PC-3 (cell line): ENCODE data around the gene ZNF2. TPM values are rescaled to one million over a fixed set of nuclear protein-coding genes. Genes with fewer than 3 reads are reported as not detected.
A peak's percentile ranks its signal among the peaks of the same experiment; 100 is the strongest.

Experiments used
- ATAC-seq: fragments of 200-7000 bp; cut with Tn5 transposase; 2 replicates; pipeline ENCODE4 v1.9.1; 2020; ENCODE audit warnings: mild to moderate bottlenecking, moderate library complexity
- BruUV-seq: library from RNA; stranded (reverse); fragments of 400-500 nt; replicated peaks from 2 replicates; lab custom pipeline; 2021; lab: Mats Ljungman, UMichigan
- CTCF ChIA-PET: fragments of 300-600 bp; sonication (Branson Sonifier 250); formaldehyde crosslinking; loops from one replicate; lab custom pipeline; 2022; ENCODE audit warnings: antibody characterized with exemption; lab: Charles Lee
- POLR2A ChIA-PET: fragments of 300-600 bp; sonication (Branson Sonifier 250); formaldehyde crosslinking; loops from one replicate; lab custom pipeline; 2022; ENCODE audit warnings: antibody characterized with exemption; ENCODE audit not compliant: unreplicated experiment; lab: Charles Lee
- DNase-seq: peaks from one replicate; pipeline ENCODE4 v3.0.0-alpha.2; 2015
- H2AFZ ChIP-seq: fragments of 300-600 bp; sonication (generic); 2 replicates; pipeline ENCODE4 v1.6.0; 2016; ENCODE audit warnings: antibody characterized with exemption, low read length
- H3F3A ChIP-seq: fragments of 300-600 bp; sonication (generic); one replicate; pipeline ENCODE4 v1.6.0; 2017; ENCODE audit warnings: antibody characterized with exemption, low read length, control low read depth, mild to moderate bottlenecking; ENCODE audit not compliant: unreplicated experiment
- H3K27ac ChIP-seq: fragments of 300-600 bp; sonication (generic); 2 replicates; pipeline ENCODE4 v1.5.1; 2016; ENCODE audit warnings: mild to moderate bottlenecking, low read length
- H3K27me3 ChIP-seq: fragments of 300-600 bp; sonication (generic); 2 replicates; pipeline ENCODE4 v1.6.1; 2016; ENCODE audit warnings: low read length, mixed read lengths
- H3K36me3 ChIP-seq: fragments of 300-600 bp; sonication (generic); 2 replicates; pipeline ENCODE4 v1.6.1; 2016; ENCODE audit warnings: low read depth, mixed run types, low read length, mixed read lengths
- H3K4me1 ChIP-seq: fragments of 300-600 bp; sonication (generic); 2 replicates; pipeline ENCODE4 v1.5.1; 2016; ENCODE audit warnings: low read length; ENCODE audit not compliant: insufficient read depth
- H3K4me2 ChIP-seq: fragments of 300-600 bp; sonication (generic); 2 replicates; pipeline ENCODE4 v1.6.0; 2016; ENCODE audit warnings: low read length
- H3K4me3 ChIP-seq: fragments of 300-600 bp; sonication (generic); 2 replicates; pipeline ENCODE4 v1.5.1; 2016; ENCODE audit warnings: mild to moderate bottlenecking, low read length, mixed read lengths
- H3K79me2 ChIP-seq: fragments of 300-600 bp; sonication (generic); 2 replicates; pipeline ENCODE4 v1.6.1; 2017; ENCODE audit warnings: low read length, mixed read lengths
- H3K9ac ChIP-seq: fragments of 300-600 bp; sonication (generic); 2 replicates; pipeline ENCODE4 v1.6.0; 2016; ENCODE audit warnings: mild to moderate bottlenecking, low read length
- H3K9me2 ChIP-seq: fragments of 300-600 bp; sonication (generic); replicated peaks from 2 replicates; pipeline ENCODE4 v1.6.1; 2016; ENCODE audit warnings: mixed run types, low read length, mixed read lengths
- H3K9me3 ChIP-seq: fragments of 300-600 bp; sonication (generic); 2 replicates; pipeline ENCODE4 v1.6.1; 2016; ENCODE audit warnings: low read length, mixed read lengths
- H4K20me1 ChIP-seq: fragments of 300-600 bp; sonication (generic); 2 replicates; pipeline ENCODE4 v1.6.1; 2016; ENCODE audit warnings: low read length, mixed read lengths
- CTCF ChIP-seq: fragments of 300-600 bp; sonication (generic); conservative IDR thresholded peaks from 2 replicates; pipeline ENCODE4 v1.5.1; 2017; ENCODE audit warnings: antibody characterized with exemption, low read depth, mild to moderate bottlenecking, low read length
- EZH2 ChIP-seq: fragments of 300-600 bp; sonication (generic); IDR thresholded peaks from one replicate; pipeline ENCODE4 v1.6.1; 2017; ENCODE audit warnings: antibody characterized with exemption, mild to moderate bottlenecking, low read length; ENCODE audit not compliant: unreplicated experiment
- EZH2phosphoT487 ChIP-seq: fragments of 300-600 bp; sonication (generic); IDR thresholded peaks from 2 replicates; pipeline ENCODE4 v1.6.1; 2018; ENCODE audit warnings: mild to moderate bottlenecking, antibody characterized with exemption, low read length, borderline replicate concordance
- intact Hi-C: fragments of 100-400 bp; cut with micrococcal nuclease; formaldehyde crosslinking; loops from 2 replicates; pipeline ENCODE4 v1.9.0; 2023
- total RNA-seq: library from RNA; depleted of rRNA; stranded (reverse); fragments of >200 nt; gene quantifications from 2 replicates; pipeline ENCODE4 v1.2.3, GENCODE V29; 2014; rRNA removed

Gene ZNF2
- total RNA-seq, 1 experiment from 2014 or later = 3.1 TPM

GRCh38 chr2:95232232-95232631, 66.6 kb downstream of the ZNF2 start:
- CTCF ChIA-PET = interaction anchor here (0.8 to 2.5 kb wide), 9 partner anchors 42 to 157 kb away, joined by 3 to 28 read pairs (median 7); partner anchors contain the start of gene PROM2

More at GRCh38 chr2:95232232-95232631, 66.6 kb downstream of the ZNF2 start:
- peaks cover 10% of the 10 kb centered on the region for H3K4me1 ChIP-seq
- no peak overlapping the region for H3K27ac ChIP-seq
- peak overlapping the region; percentile 11; the same call in 1 of the 2 replicates for H3K4me2 ChIP-seq
- H3K36me3 ChIP-seq = no peaks in the 10 kb centered on the region
- H3K9me3 ChIP-seq = no peaks in the 10 kb centered on the region
- H3K79me2 ChIP-seq = no peaks in the 10 kb centered on the region
- H3F3A ChIP-seq = no peaks in the 10 kb centered on the region
- H2AFZ ChIP-seq = no peak overlapping the region
- no peaks in the 10 kb centered on the region for H3K27me3 ChIP-seq
- intact Hi-C loops = no loop called here
- ATAC-seq (peak; percentile 56), DNase-seq (peak; percentile 16)
- POLR2A ChIA-PET = interaction anchor here (0.6 kb wide), 1 partner anchor 170 kb away, joined by 3 read pairs; no protein-coding TSS in a partner anchor
- no peak for TF ChIP-seq CTCF
- no peak for TF ChIP-seq EZH2
- TF ChIP-seq EZH2phosphoT487 = no peak
- no peak overlapping the region for H3K9ac ChIP-seq
- H3K9me2 ChIP-seq = no peaks in the 10 kb centered on the region
- H4K20me1 ChIP-seq = no peaks in the 10 kb centered on the region
- no peak overlapping the region for H3K4me3 ChIP-seq
- no TSS peak for BruUV-seq

Other genes with a start within 250 kb of the ZNF2 start
- gene MAL, start 140.1 kb upstream of the ZNF2 start, total RNA-seq = 0.63 and 1.6 TPM in 2 replicates
- 107 and 136 TPM in 2 replicates for gene MRPS5, start 44.0 kb upstream of the ZNF2 start, total RNA-seq
- gene ZNF514, start 6.0 kb upstream of the ZNF2 start, total RNA-seq = 5.8 and 6.6 TPM in 2 replicates
- gene ZNF892, start 41.7 kb downstream of the ZNF2 start, total RNA-seq = not detected in 2 replicates
- gene PROM2, start 108.6 kb downstream of the ZNF2 start, total RNA-seq = 64.2 and 77.8 TPM in 2 replicates
- gene KCNIP3, start 131.5 kb downstream of the ZNF2 start, total RNA-seq = 13.3 and 19.1 TPM in 2 replicates
- 10.8 and 20.5 TPM in 2 replicates for gene FAHD2A, start 236.9 kb downstream of the ZNF2 start, total RNA-seq